Measurements from ENCODE around the gene NXNL1. TPM values are rescaled to one million over a fixed set of nuclear protein-coding genes. Genes with fewer than 3 reads are reported as not detected.

The NXNL1 gene
- total RNA-seq, 1 donor from 2014 or later, result not detected

- no peak overlapping the region for H3K9ac ChIP-seq (ENCODE audit: low read depth in 1 of 3, low read length in 3 of 3)
- H3K4me1 ChIP-seq (ENCODE audit: control insufficient read depth in 3 of 3, insufficient read depth in 3 of 3, low read length in 3 of 3), result peaks cover 0 to 2% (median 0%) of the 10 kb centered on the region in 3 donors
- no peak overlapping the region for H3K4me3 ChIP-seq (ENCODE audit: low read length in 3 of 3)
- H3K27ac ChIP-seq (ENCODE audit: low read depth, low read length), result no peak overlapping the region
- no peaks in the 10 kb centered on the region for H3K36me3 ChIP-seq (ENCODE audit: control insufficient read depth in 3 of 3, insufficient read depth in 3 of 3, low read length in 3 of 3)
- peaks cover 0 to 3% (median 0%) of the 10 kb centered on the region in 3 donors for H3K9me3 ChIP-seq (ENCODE audit: control insufficient read depth in 3 of 3, low read length in 3 of 3)
- peaks cover 9 to 21% (median 15%) of the 10 kb centered on the region in 3 donors for H3K27me3 ChIP-seq (ENCODE audit: control insufficient read depth in 3 of 3, insufficient read depth in 3 of 3, low read length in 3 of 3)
These were observed 15.1 kb downstream of the NXNL1 start for GRCh38 chr19:17445526-17446165.

GRCh38 chr19:17441241-17442021 is 19.3 kb downstream of the NXNL1 start:
- Histone ChIP-seq H3K4me1 (ENCODE audit: control insufficient read depth in 3 of 3, insufficient read depth in 3 of 3, low read length in 3 of 3) (no peaks in the 10 kb centered on the region), H3K27ac (ENCODE audit: low read depth, low read length) (no peak overlapping the region), H3K9me3 (ENCODE audit: control insufficient read depth in 3 of 3, low read length in 3 of 3) (peaks cover 0 to 3% (median 0%) of the 10 kb centered on the region in 3 donors), H3K27me3 (ENCODE audit: control insufficient read depth in 3 of 3, insufficient read depth in 3 of 3, low read length in 3 of 3) (peaks cover 0 to 6% (median 3%) of the 10 kb centered on the region in 3 donors), H3K4me3 (ENCODE audit: low read length in 3 of 3) (no peak overlapping the region), H3K36me3 (ENCODE audit: control insufficient read depth in 3 of 3, insufficient read depth in 3 of 3, low read length in 3 of 3) (no peaks in the 10 kb centered on the region), H3K9ac (ENCODE audit: low read depth in 1 of 3, low read length in 3 of 3) (no peak overlapping the region)

- H3K27ac ChIP-seq (ENCODE audit: low read depth, low read length), result no peak overlapping the region
- peaks cover 0 to 3% (median 0%) of the 10 kb centered on the region in 3 donors for H3K9me3 ChIP-seq (ENCODE audit: control insufficient read depth in 3 of 3, low read length in 3 of 3)
- no peaks in the 10 kb centered on the region for H3K36me3 ChIP-seq (ENCODE audit: control insufficient read depth in 3 of 3, insufficient read depth in 3 of 3, low read length in 3 of 3)
- peaks cover 0 to 6% (median 3%) of the 10 kb centered on the region in 3 donors for H3K27me3 ChIP-seq (ENCODE audit: control insufficient read depth in 3 of 3, insufficient read depth in 3 of 3, low read length in 3 of 3)
- H3K4me3 ChIP-seq (ENCODE audit: low read length in 3 of 3), result no peak overlapping the region
- H3K9ac ChIP-seq (ENCODE audit: low read depth in 1 of 3, low read length in 3 of 3), result no peak overlapping the region
- H3K4me1 ChIP-seq (ENCODE audit: control insufficient read depth in 3 of 3, insufficient read depth in 3 of 3, low read length in 3 of 3), result no peaks in the 10 kb centered on the region
These were observed 23.9 kb downstream of the NXNL1 start for GRCh38 chr19:17436874-17437267.

- H3K4me3 ChIP-seq (ENCODE audit: low read length in 3 of 3), result no peak overlapping the region
- peaks cover 0 to 7% (median 3%) of the 10 kb centered on the region in 3 donors for H3K27me3 ChIP-seq (ENCODE audit: control insufficient read depth in 3 of 3, insufficient read depth in 3 of 3, low read length in 3 of 3)
- peaks cover 0 to 2% (median 0%) of the 10 kb centered on the region in 3 donors for H3K9me3 ChIP-seq (ENCODE audit: control insufficient read depth in 3 of 3, low read length in 3 of 3)
- H3K27ac ChIP-seq (ENCODE audit: low read depth, low read length), result no peak overlapping the region
- no peaks in the 10 kb centered on the region for H3K4me1 ChIP-seq (ENCODE audit: control insufficient read depth in 3 of 3, insufficient read depth in 3 of 3, low read length in 3 of 3)
- H3K9ac ChIP-seq (ENCODE audit: low read depth in 1 of 3, low read length in 3 of 3), result no peak overlapping the region
- H3K36me3 ChIP-seq (ENCODE audit: control insufficient read depth in 3 of 3, insufficient read depth in 3 of 3, low read length in 3 of 3), result no peaks in the 10 kb centered on the region
These were observed 24.4 kb downstream of the NXNL1 start for GRCh38 chr19:17436094-17436873.

- Histone ChIP-seq H3K27ac (ENCODE audit: low read depth, low read length) (no peak overlapping the region), H3K4me3 (ENCODE audit: low read length in 3 of 3) (no peak overlapping the region), H3K9ac (ENCODE audit: low read depth in 1 of 3, low read length in 3 of 3) (no peak overlapping the region), H3K9me3 (ENCODE audit: control insufficient read depth in 3 of 3, low read length in 3 of 3) (no peaks in the 10 kb centered on the region), H3K36me3 (ENCODE audit: control insufficient read depth in 3 of 3, insufficient read depth in 3 of 3, low read length in 3 of 3) (no peaks in the 10 kb centered on the region), H3K4me1 (ENCODE audit: control insufficient read depth in 3 of 3, insufficient read depth in 3 of 3, low read length in 3 of 3) (no peaks in the 10 kb centered on the region), H3K27me3 (ENCODE audit: control insufficient read depth in 3 of 3, insufficient read depth in 3 of 3, low read length in 3 of 3) (peaks cover 0 to 8% (median 3%) of the 10 kb centered on the region in 3 donors)
These were observed 25.5 kb downstream of the NXNL1 start for GRCh38 chr19:17435218-17435617.

GRCh38 chr19:17431417-17431816 is 29.3 kb downstream of the NXNL1 start:
- Histone ChIP-seq H3K9me3 (ENCODE audit: control insufficient read depth in 3 of 3, low read length in 3 of 3) (no peaks in the 10 kb centered on the region), H3K27ac (ENCODE audit: low read depth, low read length) (no peak overlapping the region), H3K27me3 (ENCODE audit: control insufficient read depth in 3 of 3, insufficient read depth in 3 of 3, low read length in 3 of 3) (peaks cover 0 to 6% (median 0%) of the 10 kb centered on the region in 3 donors), H3K36me3 (ENCODE audit: control insufficient read depth in 3 of 3, insufficient read depth in 3 of 3, low read length in 3 of 3) (no peaks in the 10 kb centered on the region), H3K4me3 (ENCODE audit: low read length in 3 of 3) (no peak overlapping the region), H3K4me1 (ENCODE audit: control insufficient read depth in 3 of 3, insufficient read depth in 3 of 3, low read length in 3 of 3) (peaks cover 5 to 6% (median 6%) of the 10 kb centered on the region in 3 donors), H3K9ac (ENCODE audit: low read depth in 1 of 3, low read length in 3 of 3) (no peak overlapping the region)

- H3K9ac ChIP-seq (ENCODE audit: low read depth in 1 of 3, low read length in 3 of 3), result peak overlapping the region in 1 of 3 donors; percentile 51
- H3K4me3 ChIP-seq (ENCODE audit: low read length in 3 of 3), result no peak overlapping the region
- peaks cover 5 to 6% (median 6%) of the 10 kb centered on the region in 3 donors for H3K4me1 ChIP-seq (ENCODE audit: control insufficient read depth in 3 of 3, insufficient read depth in 3 of 3, low read length in 3 of 3)
- no peaks in the 10 kb centered on the region for H3K9me3 ChIP-seq (ENCODE audit: control insufficient read depth in 3 of 3, low read length in 3 of 3)
- no peaks in the 10 kb centered on the region for H3K36me3 ChIP-seq (ENCODE audit: control insufficient read depth in 3 of 3, insufficient read depth in 3 of 3, low read length in 3 of 3)
- H3K27ac ChIP-seq (ENCODE audit: low read depth, low read length), result no peak overlapping the region
- H3K27me3 ChIP-seq (ENCODE audit: control insufficient read depth in 3 of 3, insufficient read depth in 3 of 3, low read length in 3 of 3), result peaks cover 0 to 6% (median 0%) of the 10 kb centered on the region in 3 donors
These were observed 31.0 kb downstream of the NXNL1 start for GRCh38 chr19:17429641-17430113.

- Histone ChIP-seq H3K4me3 (ENCODE audit: low read length in 3 of 3) (no peak overlapping the region), H3K9ac (ENCODE audit: low read depth in 1 of 3, low read length in 3 of 3) (no peak overlapping the region), H3K9me3 (ENCODE audit: control insufficient read depth in 3 of 3, low read length in 3 of 3) (no peaks in the 10 kb centered on the region), H3K4me1 (ENCODE audit: control insufficient read depth in 3 of 3, insufficient read depth in 3 of 3, low read length in 3 of 3) (peaks cover 9% of the 10 kb centered on the region in 3 donors), H3K27ac (ENCODE audit: low read depth, low read length) (no peak overlapping the region), H3K36me3 (ENCODE audit: control insufficient read depth in 3 of 3, insufficient read depth in 3 of 3, low read length in 3 of 3) (peaks cover 6 to 12% (median 7%) of the 10 kb centered on the region in 3 donors), H3K27me3 (ENCODE audit: control insufficient read depth in 3 of 3, insufficient read depth in 3 of 3, low read length in 3 of 3) (no peaks in the 10 kb centered on the region)
These were observed 35.9 kb downstream of the NXNL1 start for GRCh38 chr19:17424743-17425365.

GRCh38 chr19:17423429-17424208 is 37.1 kb downstream of the NXNL1 start:
- Histone ChIP-seq H3K27ac (ENCODE audit: low read depth, low read length) (no peak overlapping the region), H3K9ac (ENCODE audit: low read depth in 1 of 3, low read length in 3 of 3) (no peak overlapping the region), H3K4me3 (ENCODE audit: low read length in 3 of 3) (no peak overlapping the region), H3K4me1 (ENCODE audit: control insufficient read depth in 3 of 3, insufficient read depth in 3 of 3, low read length in 3 of 3) (peaks cover 11 to 14% (median 12%) of the 10 kb centered on the region in 3 donors), H3K36me3 (ENCODE audit: control insufficient read depth in 3 of 3, insufficient read depth in 3 of 3, low read length in 3 of 3) (peaks cover 6 to 12% (median 7%) of the 10 kb centered on the region in 3 donors), H3K27me3 (ENCODE audit: control insufficient read depth in 3 of 3, insufficient read depth in 3 of 3, low read length in 3 of 3) (no peaks in the 10 kb centered on the region), H3K9me3 (ENCODE audit: control insufficient read depth in 3 of 3, low read length in 3 of 3) (no peaks in the 10 kb centered on the region)

Measured in skeletal muscle tissue (tissue), 4 donors.